Daoy (cell line): Measurements from ENCODE around the gene RABL3. TPM values are rescaled to one million over a fixed set of nuclear protein-coding genes. Genes with fewer than 3 reads are reported as not detected.
"Not testable (repeated sequence)": the region's sequence is repeated elsewhere in the genome, so short reads cannot be mapped to it uniquely, and the experiment has no call there.

Experiments used
- DNase-seq: peaks from one replicate; pipeline ENCODE4 v3.0.0-alpha.2; 2015; ENCODE audit warnings: low read depth
- total RNA-seq: library from RNA; depleted of rRNA; stranded (reverse); fragments of >200 nt; shearing (Covaris generic); gene quantifications from 2 replicates; pipeline ENCODE4 v1.2.3, GENCODE V29; 2014

RABL3 gene
- total RNA-seq, 1 experiment from 2014 or later: 33.8 TPM

GRCh38 chr3:120683671-120684301 is 58.5 kb downstream of the RABL3 start:
- DNase-seq: no peak

GRCh38 chr3:120683213-120683612 is 59.1 kb downstream of the RABL3 start:
- DNase-seq: no peak

- no peak for DNase-seq
Measured at GRCh38 chr3:120682095-120682681, 60.1 kb downstream of the RABL3 start, which contains the start of gene HGD. Gene HGD (minus strand): TSS chr3:120682239. CDS start chr3:120682111, 128 bp downstream.

DNA sequence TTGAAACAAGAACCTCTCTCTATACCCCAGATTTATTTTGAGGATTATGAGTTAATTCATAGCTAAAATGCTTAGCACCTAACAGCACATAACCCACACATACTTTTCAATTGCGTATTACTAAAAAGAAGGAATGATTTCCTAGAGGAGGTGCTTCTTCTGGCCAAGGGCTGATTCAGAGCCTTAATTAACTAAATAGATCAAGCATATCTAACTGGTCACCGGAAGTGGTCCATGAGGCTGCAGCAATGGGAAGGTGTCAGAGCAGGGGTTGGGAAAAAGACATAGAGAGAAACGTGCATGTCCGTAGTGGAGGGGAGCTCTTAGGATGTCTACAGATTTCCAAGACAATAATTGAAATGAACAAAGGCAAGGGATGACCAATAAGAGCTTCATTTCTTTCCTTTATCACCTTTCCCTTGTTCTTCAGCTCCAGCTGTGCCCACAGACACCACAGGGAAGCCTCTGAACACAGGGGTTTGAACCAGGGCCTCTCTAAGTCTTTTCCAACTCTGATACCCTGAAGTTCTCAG is 60.7 kb downstream of the RABL3 start:
- DNase-seq: no peak

- no peak for DNase-seq
Measured at GRCh38 chr3:120681018-120681417, 61.3 kb downstream of the RABL3 start.

DNA sequence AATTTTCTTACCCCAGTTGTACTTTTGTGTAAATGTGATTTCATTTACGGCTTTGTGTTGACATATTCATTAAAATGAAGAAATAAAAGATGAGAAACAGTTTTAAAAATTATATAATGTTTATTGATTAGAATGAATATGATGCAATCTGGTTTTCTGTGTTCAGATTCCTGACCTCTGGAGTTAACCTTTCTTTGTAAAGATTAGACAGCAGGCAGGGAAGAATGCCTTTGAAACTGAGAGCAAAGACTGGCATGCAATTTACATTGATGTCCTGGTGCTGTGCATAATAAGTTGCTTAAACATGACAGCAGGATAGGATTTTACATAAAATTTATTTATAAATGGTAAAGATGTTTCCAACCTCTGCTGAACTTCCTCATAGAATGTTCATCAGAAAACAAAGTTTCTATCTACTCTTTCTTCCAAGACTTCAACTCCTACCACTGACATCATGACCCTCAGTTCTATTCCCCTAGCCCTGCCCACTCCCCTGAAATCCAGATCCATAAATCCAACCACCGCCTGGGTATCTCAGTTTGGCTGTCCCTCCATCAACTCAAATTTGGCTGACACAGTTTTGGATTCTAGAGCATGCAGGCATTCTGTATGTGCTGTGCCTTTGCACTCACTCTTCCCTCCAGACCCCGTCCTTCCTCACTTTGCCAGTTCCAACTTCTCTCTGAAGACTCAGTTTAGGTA is 62.0 kb downstream of the RABL3 start:
- DNase-seq: no peak

- DNase-seq: no peak
Measured at GRCh38 chr3:120678984-120679383, 63.3 kb downstream of the RABL3 start.

GRCh38 chr3:120678331-120678947 is 63.9 kb downstream of the RABL3 start:
- peak; percentile 29 for DNase-seq

- DNase-seq: not testable (repeated sequence)
Measured at GRCh38 chr3:120677193-120677592, 65.1 kb downstream of the RABL3 start.

- no peak for DNase-seq
Measured at GRCh38 chr3:120673116-120673515, 69.2 kb downstream of the RABL3 start.

- DNase-seq: no peak
Measured at GRCh38 chr3:120670576-120670975, 71.7 kb downstream of the RABL3 start.

GRCh38 chr3:120664926-120665325 is 77.4 kb downstream of the RABL3 start:
- DNase-seq: no peak

DNA sequence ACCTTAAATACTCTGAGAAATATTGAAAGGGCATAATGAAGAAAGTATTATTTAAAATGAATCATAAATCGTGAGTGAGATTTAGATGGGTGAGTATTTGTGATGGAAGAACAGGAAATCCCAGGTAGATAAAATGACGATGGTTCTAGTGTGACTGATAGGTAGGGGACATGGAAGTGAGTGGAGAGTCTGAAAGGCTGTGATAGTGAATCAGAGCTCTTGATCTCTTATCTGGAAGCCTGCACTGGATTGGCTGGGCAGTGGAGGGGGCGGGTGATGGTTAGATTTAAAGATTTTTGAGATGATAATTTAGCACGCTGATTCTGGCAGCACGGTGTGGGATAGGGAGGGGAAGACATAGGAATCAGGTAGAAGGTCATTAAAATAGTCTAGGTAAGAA is 80.4 kb downstream of the RABL3 start:
- DNase-seq: no peak

DNA sequence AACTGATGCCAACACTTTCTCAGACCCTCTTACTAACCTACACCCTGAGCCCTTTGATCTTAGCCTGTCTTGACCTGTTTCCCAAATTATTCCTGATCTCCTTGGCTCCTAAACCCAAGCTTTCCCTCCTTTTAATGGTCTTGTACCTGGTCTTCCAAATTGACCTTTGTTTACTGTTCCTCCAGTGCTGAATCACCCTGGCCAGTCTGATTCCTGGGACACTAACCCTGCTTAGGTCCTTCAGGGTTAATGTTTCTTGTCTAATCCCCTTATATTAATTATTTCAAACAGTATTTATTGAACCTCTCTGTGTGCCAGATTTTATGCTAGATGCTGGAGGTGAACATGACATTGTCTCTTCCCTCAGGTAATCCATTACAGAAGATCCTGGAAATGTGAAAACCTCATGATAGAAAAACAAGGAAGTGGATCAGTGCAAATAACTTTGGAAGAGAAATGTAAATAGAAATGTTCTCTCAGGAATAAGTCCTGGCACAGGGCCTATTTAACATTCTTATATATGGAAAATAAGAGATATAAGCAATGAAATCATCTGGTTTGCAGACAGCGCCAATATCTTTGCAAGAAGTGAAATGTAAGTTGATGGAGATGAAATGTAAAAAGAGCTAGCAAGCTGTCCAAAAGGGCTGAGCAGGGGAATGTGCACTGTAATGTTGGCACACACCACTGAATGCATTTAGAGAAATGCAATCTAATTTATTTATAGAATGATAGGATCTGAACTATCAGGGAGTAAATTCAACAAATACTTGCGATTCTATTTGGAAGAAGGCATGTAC is 81.0 kb downstream of the RABL3 start:
- no peak for DNase-seq

- DNase-seq: no peak
Measured at GRCh38 chr3:120659834-120660233, 82.5 kb downstream of the RABL3 start.

- DNase-seq: no peak
Measured at GRCh38 chr3:120659285-120659684, 83.0 kb downstream of the RABL3 start.

- no peak for DNase-seq
Measured at GRCh38 chr3:120652896-120653545, 89.3 kb downstream of the RABL3 start.

DNA sequence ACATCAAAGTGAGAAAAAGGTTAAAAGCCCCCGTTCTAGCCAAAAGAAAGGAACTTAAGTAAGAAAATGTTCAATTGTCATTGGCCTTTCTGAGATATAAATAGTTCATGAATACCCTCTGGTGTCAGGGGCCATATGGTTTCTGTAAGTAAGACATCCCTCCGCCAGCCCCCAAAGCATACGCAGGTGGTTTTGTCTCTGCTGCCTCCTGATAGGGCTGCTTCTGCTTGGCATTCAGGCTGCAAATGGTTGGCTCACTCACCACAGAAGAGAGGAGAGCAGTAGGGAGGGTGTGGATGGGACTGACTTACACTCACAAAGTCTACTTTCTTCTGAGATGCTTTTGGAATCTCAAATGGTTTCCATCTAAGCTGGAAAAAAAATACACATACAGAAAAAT is 90.0 kb downstream of the RABL3 start:
- no peak for DNase-seq

- DNase-seq: no peak
Measured at GRCh38 chr3:120650311-120650710, 92.0 kb downstream of the RABL3 start.

GRCh38 chr3:120649830-120650233 is 92.5 kb downstream of the RABL3 start:
- no peak for DNase-seq

DNA sequence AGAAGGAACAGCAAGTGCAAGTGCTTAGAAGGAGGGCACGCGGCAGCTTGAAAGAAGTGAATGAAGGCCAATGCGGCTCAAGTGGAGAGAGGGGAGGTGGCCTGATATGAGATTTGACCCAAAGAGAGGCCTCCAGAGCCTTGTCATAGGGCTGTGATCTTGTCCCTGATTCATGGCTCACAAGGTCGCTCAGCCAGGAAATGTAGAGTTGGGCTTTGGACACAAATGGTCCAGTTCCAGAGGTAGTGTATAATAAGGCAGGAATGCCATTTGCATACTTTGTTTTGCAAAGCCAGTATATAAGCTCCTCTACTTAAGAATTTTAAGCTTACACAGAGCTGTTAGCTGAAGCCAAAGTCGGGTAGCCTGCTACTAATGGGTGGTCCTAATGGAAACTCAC is 94.0 kb downstream of the RABL3 start:
- DNase-seq: no peak
